Measurements from ENCODE around the gene MOB1A.
A peak's percentile ranks its signal among the peaks of the same experiment; 100 is the strongest.
"Not testable (repeated sequence)": the region's sequence is repeated elsewhere in the genome, so short reads cannot be mapped to it uniquely, and the experiment has no call there.

Gene MOB1A

DNA sequence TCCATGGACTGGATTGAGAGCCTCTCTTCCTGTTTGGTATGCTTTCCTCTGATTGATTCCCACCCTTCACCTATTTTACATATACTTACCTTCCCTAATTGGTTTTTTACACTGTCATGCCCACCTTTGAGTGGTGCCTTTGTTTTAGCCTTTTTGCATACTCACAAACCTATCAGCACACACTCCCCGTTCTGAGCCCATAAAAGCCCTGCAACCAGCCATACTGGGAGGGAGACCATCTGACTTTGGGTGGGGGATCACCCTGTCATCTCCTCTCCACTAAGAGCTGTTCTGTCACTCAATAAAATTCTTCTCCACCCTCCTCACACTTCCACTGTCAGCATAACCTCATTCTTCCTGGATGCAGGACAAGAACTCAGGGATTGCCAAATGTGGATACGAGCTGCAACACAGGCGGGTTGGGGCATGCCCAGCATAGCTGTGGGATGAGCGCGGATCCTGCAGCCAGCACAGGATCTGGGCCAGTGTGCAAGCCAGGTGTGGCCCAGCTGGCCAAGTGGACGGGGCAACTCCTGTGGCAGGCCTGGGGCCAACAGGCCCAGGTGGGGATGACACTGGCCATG, 9.4 kb upstream of the MOB1A start:
- TF ChIP-seq, protein P1, sequence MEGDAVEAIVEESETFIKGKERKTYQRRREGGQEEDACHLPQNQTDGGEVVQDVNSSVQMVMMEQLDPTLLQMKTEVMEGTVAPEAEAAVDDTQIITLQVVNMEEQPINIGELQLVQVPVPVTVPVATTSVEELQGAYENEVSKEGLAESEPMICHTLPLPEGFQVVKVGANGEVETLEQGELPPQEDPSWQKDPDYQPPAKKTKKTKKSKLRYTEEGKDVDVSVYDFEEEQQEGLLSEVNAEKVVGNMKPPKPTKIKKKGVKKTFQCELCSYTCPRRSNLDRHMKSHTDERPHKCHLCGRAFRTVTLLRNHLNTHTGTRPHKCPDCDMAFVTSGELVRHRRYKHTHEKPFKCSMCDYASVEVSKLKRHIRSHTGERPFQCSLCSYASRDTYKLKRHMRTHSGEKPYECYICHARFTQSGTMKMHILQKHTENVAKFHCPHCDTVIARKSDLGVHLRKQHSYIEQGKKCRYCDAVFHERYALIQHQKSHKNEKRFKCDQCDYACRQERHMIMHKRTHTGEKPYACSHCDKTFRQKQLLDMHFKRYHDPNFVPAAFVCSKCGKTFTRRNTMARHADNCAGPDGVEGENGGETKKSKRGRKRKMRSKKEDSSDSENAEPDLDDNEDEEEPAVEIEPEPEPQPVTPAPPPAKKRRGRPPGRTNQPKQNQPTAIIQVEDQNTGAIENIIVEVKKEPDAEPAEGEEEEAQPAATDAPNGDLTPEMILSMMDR (conservative IDR thresholded peaks at IDR 0.05) = no peak
- no peak for TF ChIP-seq ZFX (IDR thresholded peaks at IDR 0.05)
- H3K27ac ChIP-seq = no peak overlapping the region

DNA sequence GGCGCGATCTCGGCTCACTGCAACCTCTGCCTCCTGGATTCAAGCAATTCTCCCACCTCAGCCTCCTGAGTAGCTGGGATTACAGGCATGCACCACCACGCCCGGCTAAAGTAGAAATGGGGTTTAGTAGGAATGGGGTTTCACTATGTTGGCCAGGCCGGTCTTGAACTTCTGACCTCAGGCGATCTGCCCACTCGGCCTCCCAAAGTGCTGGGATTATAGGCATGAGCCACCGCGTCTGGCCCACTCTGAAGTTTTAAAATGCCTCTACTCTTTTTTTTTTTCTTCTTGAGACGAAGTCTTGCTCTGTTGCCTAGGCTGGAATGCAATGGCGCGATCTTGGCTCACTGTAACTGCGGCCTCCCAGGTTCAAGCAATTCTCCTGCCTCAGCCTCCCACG, 8.0 kb upstream of the MOB1A start:
- H3K27ac ChIP-seq = not testable (repeated sequence)

DNA sequence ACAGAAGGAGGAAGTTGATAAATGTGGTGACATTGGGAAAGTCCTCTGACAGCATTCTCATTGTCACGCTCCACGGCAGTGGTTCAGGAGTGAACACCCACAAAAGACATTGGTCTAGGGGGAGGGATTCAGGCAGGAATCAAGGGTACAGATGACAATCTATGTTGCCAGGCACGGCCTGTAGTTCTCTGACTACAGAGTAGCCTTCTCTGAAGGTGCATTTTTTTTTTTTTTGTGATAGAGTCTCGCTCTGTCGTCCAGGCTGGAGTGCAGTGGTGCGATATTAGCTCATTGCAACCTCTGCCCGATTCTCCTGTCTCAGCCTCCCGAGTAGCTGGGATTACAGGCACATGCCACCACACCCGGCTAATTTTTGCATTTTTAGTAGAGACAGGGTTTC, 7.4 kb upstream of the MOB1A start:
- H3K27ac ChIP-seq = no peak overlapping the region
- TF ChIP-seq, protein P1 (conservative IDR thresholded peaks at IDR 0.05) = no peak
- no peak for TF ChIP-seq ZFX (IDR thresholded peaks at IDR 0.05)

DNA sequence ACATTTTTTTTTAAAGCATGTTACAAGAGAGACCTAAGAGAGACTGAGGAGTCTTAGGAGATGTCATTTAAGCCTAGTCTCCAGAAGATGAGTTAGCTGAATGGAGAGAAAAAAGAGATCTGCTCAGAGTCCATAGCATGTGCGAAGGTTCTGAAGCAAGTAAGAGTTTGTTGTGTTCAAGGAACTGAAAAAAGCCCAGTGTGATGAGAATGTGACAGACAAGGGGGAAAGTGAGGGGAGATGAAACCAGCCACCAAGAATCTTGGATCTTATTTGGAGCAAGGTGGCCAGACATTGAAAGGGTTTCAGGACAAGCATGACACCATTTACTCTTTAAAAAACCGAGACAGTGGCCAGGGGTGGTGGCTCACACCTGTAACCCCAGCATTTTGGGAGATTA, 5.2 kb upstream of the MOB1A start:
- no peak overlapping the region for H3K27ac ChIP-seq
- no peak for TF ChIP-seq ZFX (IDR thresholded peaks at IDR 0.05)
- TF ChIP-seq, protein P1 (conservative IDR thresholded peaks at IDR 0.05) = no peak

DNA sequence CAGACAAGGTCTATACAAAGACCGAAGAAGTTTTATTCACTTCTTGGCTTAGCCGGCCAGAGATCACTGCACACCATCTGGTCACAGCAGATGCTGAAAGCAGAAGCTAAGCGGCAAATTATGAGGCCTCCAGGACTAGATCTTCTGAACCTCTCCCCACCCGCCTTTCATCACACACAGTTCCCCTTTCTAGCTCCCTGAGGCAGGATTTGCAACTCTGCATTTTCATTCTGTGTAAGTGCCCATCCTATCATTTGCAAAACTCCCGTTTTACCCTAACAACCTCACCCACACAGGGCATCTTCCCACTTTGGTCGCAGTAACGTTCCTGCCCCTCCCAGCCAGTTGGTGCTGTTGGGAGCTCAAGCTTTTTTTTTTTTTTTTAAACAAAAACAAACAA, 3.1 kb upstream of the MOB1A start:
- TF ChIP-seq, protein P1 (conservative IDR thresholded peaks at IDR 0.05) = no peak
- TF ChIP-seq ZFX (IDR thresholded peaks at IDR 0.05) = no peak
- H3K27ac ChIP-seq = no peak overlapping the region

DNA sequence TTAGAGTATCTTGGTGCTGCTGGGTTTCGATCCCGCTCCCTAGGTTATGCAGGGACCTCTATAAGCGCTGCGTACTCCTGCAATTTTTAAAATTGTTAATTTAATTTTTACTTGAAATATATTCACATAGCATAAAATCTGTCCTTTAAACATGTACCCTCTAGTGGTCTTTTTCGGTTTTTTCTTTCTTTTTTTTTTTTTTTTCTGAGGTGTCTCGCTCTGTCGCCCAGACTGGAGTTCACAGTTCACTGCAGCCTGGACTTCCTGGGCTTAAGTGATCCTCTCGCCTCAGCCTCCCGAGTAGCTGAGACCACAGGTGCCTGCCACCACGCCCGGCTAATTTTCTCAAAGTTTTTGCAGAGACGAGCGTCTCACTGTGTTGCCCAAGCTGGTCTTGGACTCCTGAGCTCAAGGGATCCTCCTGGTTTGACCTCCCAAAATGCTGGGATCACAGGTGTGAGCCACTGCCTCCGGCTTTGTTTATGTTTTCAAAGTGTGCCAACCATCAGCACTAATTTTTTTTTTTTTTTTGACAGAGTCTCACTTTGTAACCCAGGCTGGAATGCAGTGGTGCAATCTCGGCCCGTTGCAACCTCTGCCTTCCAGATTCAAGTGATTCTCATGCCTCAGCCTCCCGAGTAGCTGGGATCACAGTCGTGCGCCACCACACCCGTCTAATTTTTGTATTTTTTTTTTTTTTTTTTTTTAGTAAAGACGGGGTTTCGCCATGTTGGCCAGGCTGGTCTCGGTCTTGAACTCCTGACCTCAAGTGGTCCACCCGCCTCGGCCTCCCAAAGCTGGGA, 585 bp upstream of the MOB1A start:
- no peak for TF ChIP-seq ZFX (IDR thresholded peaks at IDR 0.05)
- TF ChIP-seq, protein P1 (conservative IDR thresholded peaks at IDR 0.05) = no peak; the same call in 1 of the 2 replicates
- peak overlapping the region; percentile 84 for H3K27ac ChIP-seq

DNA sequence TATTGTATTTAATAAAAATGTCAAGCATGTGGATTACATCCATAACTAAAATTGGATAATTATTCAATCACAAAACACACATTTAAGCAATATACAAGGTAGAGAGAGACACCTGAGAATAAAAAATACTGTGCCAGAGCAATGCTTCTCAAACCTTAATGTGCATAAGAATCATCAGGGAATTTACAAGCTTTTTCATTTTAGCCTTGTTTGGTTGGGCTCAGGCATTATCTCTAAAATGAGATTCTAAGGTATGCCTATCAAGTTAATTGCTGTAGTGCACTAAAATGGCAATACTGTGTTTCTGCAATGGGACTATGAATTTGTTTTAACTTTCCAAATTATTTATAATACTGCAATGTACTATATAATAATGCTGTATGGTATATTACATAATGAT, 983 bp downstream of the MOB1A start:
- peak overlapping the region; percentile 84 for H3K27ac ChIP-seq
- no peak for TF ChIP-seq ZFX (IDR thresholded peaks at IDR 0.05)
- TF ChIP-seq, protein P1 (conservative IDR thresholded peaks at IDR 0.05) = no peak

DNA sequence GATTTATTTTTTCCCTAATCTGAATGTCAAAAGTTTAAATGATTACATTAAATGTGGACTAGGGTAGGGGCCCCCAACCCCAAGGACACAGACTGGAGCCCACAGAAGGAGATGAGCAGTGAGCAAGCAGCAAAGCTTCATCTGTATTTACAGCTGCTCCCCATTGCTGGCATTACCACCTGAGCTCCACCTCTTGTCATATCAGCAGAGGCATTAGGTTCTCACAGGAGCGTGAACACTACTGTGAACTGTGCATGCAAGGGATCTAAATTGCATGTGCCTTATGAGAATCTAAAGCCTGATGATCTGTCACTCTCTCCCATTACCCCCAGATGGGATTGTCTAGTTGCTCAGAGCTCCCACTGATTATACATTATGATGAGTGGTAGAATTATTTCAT, 3.8 kb downstream of the MOB1A start:
- H3K27ac ChIP-seq = no peak overlapping the region
- TF ChIP-seq ZFX (IDR thresholded peaks at IDR 0.05) = no peak
- TF ChIP-seq, protein P1 (conservative IDR thresholded peaks at IDR 0.05) = no peak
